Hepatocyte (in vitro differentiated cells): Measurements from ENCODE around the gene CDC42SE1.

Source experiments
- EZH2 ChIP-seq: fragments of 200-600 bp; sonication (generic); IDR thresholded peaks from 2 replicates; pipeline ENCODE4 v1.6.1; 2016; ENCODE audit warnings: antibody characterized with exemption, mild to moderate bottlenecking, borderline replicate concordance
- EZH2phosphoT487 ChIP-seq: fragments of 200-600 bp; sonication (generic); IDR thresholded peaks from one replicate; pipeline ENCODE4 v1.6.1; 2018; ENCODE audit warnings: antibody characterized with exemption, mild to moderate bottlenecking, low read depth, moderate library complexity; ENCODE audit not compliant: unreplicated experiment, severe bottlenecking
- TF ChIP-seq, protein P1 (sequence below): fragments of 200-600 bp; sonication (generic); IDR thresholded peaks from 2 replicates; pipeline ENCODE4 v1.5.1; 2016; ENCODE audit warnings: antibody characterized with exemption, mild to moderate bottlenecking; ENCODE audit not compliant: poor library complexity

DNA sequence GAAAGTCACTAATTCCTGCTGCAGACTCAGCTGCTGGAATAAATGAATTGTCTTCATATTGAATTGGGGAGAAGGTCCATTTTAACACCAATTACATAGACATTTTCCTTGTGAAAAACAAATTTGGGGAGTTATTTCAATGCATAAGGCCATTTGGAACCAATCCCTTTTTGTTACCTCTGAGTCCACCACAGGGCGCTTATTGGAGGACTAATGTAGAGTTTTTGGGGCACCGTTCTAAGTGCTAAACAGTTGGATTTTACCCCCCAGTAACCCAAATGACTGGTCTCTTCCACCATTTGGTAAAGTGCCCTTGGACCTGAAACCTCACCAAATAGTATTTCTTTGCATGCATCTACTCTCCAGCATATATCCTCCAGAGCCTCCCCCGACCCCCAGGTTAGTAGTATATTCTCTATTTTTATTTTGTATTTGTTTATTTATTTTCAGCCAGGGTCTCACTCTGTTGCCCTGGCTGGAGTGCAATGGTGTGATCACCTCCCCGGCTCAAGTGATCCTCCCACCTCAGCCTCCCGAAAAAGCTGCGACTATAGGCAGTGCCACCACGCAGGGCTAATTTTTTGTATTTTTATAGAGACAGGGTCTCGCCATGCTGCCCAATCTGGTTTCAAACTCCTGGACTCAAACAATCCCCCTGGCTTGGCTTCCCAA is 49.6 kb downstream of the CDC42SE1 start:
- no peak for TF ChIP-seq EZH2phosphoT487
- TF ChIP-seq, protein P1, sequence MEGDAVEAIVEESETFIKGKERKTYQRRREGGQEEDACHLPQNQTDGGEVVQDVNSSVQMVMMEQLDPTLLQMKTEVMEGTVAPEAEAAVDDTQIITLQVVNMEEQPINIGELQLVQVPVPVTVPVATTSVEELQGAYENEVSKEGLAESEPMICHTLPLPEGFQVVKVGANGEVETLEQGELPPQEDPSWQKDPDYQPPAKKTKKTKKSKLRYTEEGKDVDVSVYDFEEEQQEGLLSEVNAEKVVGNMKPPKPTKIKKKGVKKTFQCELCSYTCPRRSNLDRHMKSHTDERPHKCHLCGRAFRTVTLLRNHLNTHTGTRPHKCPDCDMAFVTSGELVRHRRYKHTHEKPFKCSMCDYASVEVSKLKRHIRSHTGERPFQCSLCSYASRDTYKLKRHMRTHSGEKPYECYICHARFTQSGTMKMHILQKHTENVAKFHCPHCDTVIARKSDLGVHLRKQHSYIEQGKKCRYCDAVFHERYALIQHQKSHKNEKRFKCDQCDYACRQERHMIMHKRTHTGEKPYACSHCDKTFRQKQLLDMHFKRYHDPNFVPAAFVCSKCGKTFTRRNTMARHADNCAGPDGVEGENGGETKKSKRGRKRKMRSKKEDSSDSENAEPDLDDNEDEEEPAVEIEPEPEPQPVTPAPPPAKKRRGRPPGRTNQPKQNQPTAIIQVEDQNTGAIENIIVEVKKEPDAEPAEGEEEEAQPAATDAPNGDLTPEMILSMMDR: no peak
- no peak for TF ChIP-seq EZH2
